SU-DHL-6 (cell line): ENCODE data around the gene BCKDHB.

ENCODE experiments used
- H2AFZ ChIP-seq: fragments of 200-600 bp; sonication (generic); 2 replicates; pipeline ENCODE4 v1.6.1; 2014; ENCODE audit warnings: low read depth, mild to moderate bottlenecking, moderate library complexity, mixed read lengths, antibody characterized with exemption, low read length; ENCODE audit not compliant: severe bottlenecking
- H3F3A ChIP-seq: fragments of 200-600 bp; shearing (Covaris generic); 2 replicates; pipeline ENCODE4 v1.6.0; 2016; ENCODE audit warnings: antibody characterized with exemption, mild to moderate bottlenecking; ENCODE audit not compliant: insufficient read depth
- H3K27ac ChIP-seq: fragments of 200-600 bp; sonication (generic); 2 replicates; pipeline ENCODE4 v1.5.1; 2016; ENCODE audit warnings: low read depth, mild to moderate bottlenecking, low read length, moderate library complexity, mixed read lengths
- H3K27me3 ChIP-seq: fragments of 200-600 bp; sonication (generic), shearing (Covaris generic); 2 replicates; pipeline ENCODE4 v1.6.0; 2014; ENCODE audit warnings: mild to moderate bottlenecking, low read length
- H3K36me3 ChIP-seq: fragments of 200-600 bp; sonication (generic); 2 replicates; pipeline ENCODE4 v1.6.1; 2014; ENCODE audit warnings: mild to moderate bottlenecking, low read length, mixed read lengths
- H3K4me2 ChIP-seq: fragments of 300-600, 200-600 bp; shearing (Covaris generic), sonication (generic); 2 replicates; pipeline ENCODE4 v1.6.0; 2014; ENCODE audit warnings: low read length, low read depth, mild to moderate bottlenecking; ENCODE audit not compliant: poor library complexity, severe bottlenecking
- H3K4me3 ChIP-seq: fragments of 200-600 bp; sonication (generic); 2 replicates; pipeline ENCODE4 v1.5.1; 2014; ENCODE audit warnings: antibody characterized with exemption, low read length, mild to moderate bottlenecking, mixed read lengths; ENCODE audit not compliant: insufficient read depth, poor library complexity, severe bottlenecking
- H3K79me2 ChIP-seq: fragments of 200-600 bp; sonication (generic); 2 replicates; pipeline ENCODE4 v1.6.1; 2014; ENCODE audit warnings: mild to moderate bottlenecking, low read length, moderate library complexity; ENCODE audit not compliant: insufficient read depth
- H3K9ac ChIP-seq: fragments of 200-600 bp; sonication (generic); 2 replicates; pipeline ENCODE4 v1.7.0; 2014; ENCODE audit warnings: mild to moderate bottlenecking, low read length
- H3K9me2 ChIP-seq: fragments of 200-600 bp; sonication (generic); replicated peaks from 2 replicates; pipeline ENCODE4 v1.6.1; 2014; ENCODE audit warnings: low read length; ENCODE audit not compliant: insufficient read depth
- H3K9me3 ChIP-seq: fragments of 200-600 bp; sonication (generic); 2 replicates; pipeline ENCODE4 v1.6.1; 2014; ENCODE audit warnings: low read length, mixed read lengths; ENCODE audit not compliant: insufficient read depth
- H4K20me1 ChIP-seq: fragments of 200-600 bp; sonication (generic); 2 replicates; pipeline ENCODE4 v1.6.1; 2014; ENCODE audit warnings: low read depth, mild to moderate bottlenecking, antibody characterized with exemption, low read length, moderate library complexity, mixed read lengths
- CTCF ChIP-seq: fragments of 200-600 bp; sonication (generic); IDR thresholded peaks from one replicate; pipeline ENCODE4 v1.5.1; 2017; ENCODE audit warnings: antibody characterized with exemption, mild to moderate bottlenecking, low read length, moderate library complexity; ENCODE audit not compliant: insufficient read depth, poor library complexity, severe bottlenecking
- EZH2phosphoT487 ChIP-seq: fragments of 200-600 bp; sonication (generic), shearing (Covaris generic); conservative IDR thresholded peaks from 2 replicates; pipeline ENCODE4 v1.6.1; 2018; ENCODE audit warnings: mild to moderate bottlenecking, antibody characterized with exemption, low read length, moderate library complexity, mixed read lengths

The BCKDHB gene

GRCh38 chr6:80249897-80250296, 143.4 kb downstream of the BCKDHB start:
- Histone ChIP-seq H3K9me2 (no peaks in the 10 kb centered on the region), H3K79me2 (no peaks in the 10 kb centered on the region), H3K36me3 (no peaks in the 10 kb centered on the region), H3K4me3 (no peak overlapping the region), H3K9ac (no peak overlapping the region), H3K9me3 (no peaks in the 10 kb centered on the region), H3K27me3 (no peaks in the 10 kb centered on the region), H4K20me1 (no peaks in the 10 kb centered on the region), H3K4me2 (no peak overlapping the region), H2AFZ (no peak overlapping the region), H3K27ac (no peak overlapping the region), H3F3A (no peaks in the 10 kb centered on the region)
- TF ChIP-seq EZH2phosphoT487 (no peak), CTCF (no peak)

- H3K27ac ChIP-seq = no peak overlapping the region
- no peak overlapping the region for H3K4me2 ChIP-seq
- TF ChIP-seq EZH2phosphoT487 = no peak
- no peak for TF ChIP-seq CTCF
- no peak overlapping the region for H2AFZ ChIP-seq
- no peaks in the 10 kb centered on the region for H4K20me1 ChIP-seq
- H3K27me3 ChIP-seq = no peaks in the 10 kb centered on the region
- no peaks in the 10 kb centered on the region for H3K9me2 ChIP-seq
- no peaks in the 10 kb centered on the region for H3K36me3 ChIP-seq
- no peaks in the 10 kb centered on the region for H3F3A ChIP-seq
- no peaks in the 10 kb centered on the region for H3K9me3 ChIP-seq
- H3K4me3 ChIP-seq = no peak overlapping the region
- H3K79me2 ChIP-seq = no peaks in the 10 kb centered on the region
- H3K9ac ChIP-seq = no peak overlapping the region
Measured at GRCh38 chr6:80250391-80250997, 144.0 kb downstream of the BCKDHB start.

- Histone ChIP-seq H3K79me2 (no peaks in the 10 kb centered on the region), H3K36me3 (no peaks in the 10 kb centered on the region), H3K9me3 (no peaks in the 10 kb centered on the region)
Measured at GRCh38 chr6:80251321-80251720, 144.8 kb downstream of the BCKDHB start.

More at GRCh38 chr6:80251321-80251720, 144.8 kb downstream of the BCKDHB start:
- Histone ChIP-seq H2AFZ (no peak overlapping the region), H3F3A (no peaks in the 10 kb centered on the region), H3K4me2 (no peak overlapping the region), H3K9me2 (no peaks in the 10 kb centered on the region), H4K20me1 (no peaks in the 10 kb centered on the region), H3K27me3 (no peaks in the 10 kb centered on the region), H3K4me3 (no peak overlapping the region), H3K9ac (no peak overlapping the region), H3K27ac (no peak overlapping the region)
- TF ChIP-seq CTCF (no peak), EZH2phosphoT487 (no peak)
